ENCODE measurements around the gene ENTPD8. TPM values are rescaled to one million over a fixed set of nuclear protein-coding genes. Genes with fewer than 3 reads are reported as not detected.

Gene ENTPD8
- total RNA-seq, 1 donor from 2014 or later: 0.18 TPM

Other genes starting within 250 kb of the ENTPD8 start
- gene TPRN, start 240.6 kb downstream of the ENTPD8 start, total RNA-seq: 10.0 and 10.8 TPM in 2 replicates
- gene TMEM203, start 235.7 kb downstream of the ENTPD8 start, total RNA-seq: 24.3 and 32.1 TPM in 2 replicates
- 10.3 and 12.8 TPM in 2 replicates for gene NDOR1, start 235.7 kb downstream of the ENTPD8 start, total RNA-seq
- gene RNF208, start 219.1 kb downstream of the ENTPD8 start, total RNA-seq: 0.76 and 2.9 TPM in 2 replicates
- 0.41 and 0.78 TPM in 2 replicates for gene CYSRT1, start 216.2 kb downstream of the ENTPD8 start, total RNA-seq
- gene RNF224, start 213.9 kb downstream of the ENTPD8 start, total RNA-seq: not detected in 2 replicates
- gene SLC34A3, start 210.5 kb downstream of the ENTPD8 start, total RNA-seq: not detected in 2 replicates
- 400 and 427 TPM in 2 replicates for gene TUBB4B, start 200.1 kb downstream of the ENTPD8 start, total RNA-seq
- not detected in 2 replicates for gene STPG3, start 190.1 kb downstream of the ENTPD8 start, total RNA-seq
- gene NELFB, start 186.0 kb downstream of the ENTPD8 start, total RNA-seq: 48.5 and 63.0 TPM in 2 replicates
- 59.7 and 81.4 TPM in 2 replicates for gene TOR4A, start 163.6 kb downstream of the ENTPD8 start, total RNA-seq
- 62.5 and 188 TPM in 2 replicates for gene NRARP, start 139.1 kb downstream of the ENTPD8 start, total RNA-seq
- 20.9 and 32.6 TPM in 2 replicates for gene EXD3, start 18.2 kb downstream of the ENTPD8 start, total RNA-seq
- gene NOXA1, start 18.0 kb downstream of the ENTPD8 start, total RNA-seq: 1.2 and 1.7 TPM in 2 replicates
- gene NSMF, start 18.0 kb upstream of the ENTPD8 start, total RNA-seq: 53.7 and 74.7 TPM in 2 replicates
- 2.4 and 2.8 TPM in 2 replicates for gene PNPLA7, start 109.0 kb upstream of the ENTPD8 start, total RNA-seq
- 74.2 and 86.0 TPM in 2 replicates for gene MRPL41, start 110.5 kb upstream of the ENTPD8 start, total RNA-seq
- 31.9 and 38.3 TPM in 2 replicates for gene DPH7, start 137.6 kb upstream of the ENTPD8 start, total RNA-seq
- gene ZMYND19, start 149.2 kb upstream of the ENTPD8 start, total RNA-seq: 30.2 and 31.2 TPM in 2 replicates
- 36.8 and 49.8 TPM in 2 replicates for gene ARRDC1, start 164.3 kb upstream of the ENTPD8 start, total RNA-seq
- 61.3 and 96.9 TPM in 2 replicates for gene EHMT1, start 177.6 kb upstream of the ENTPD8 start, total RNA-seq

Measured in glomerular endothelial cell (primary cell).